Measurements from ENCODE around the gene DAAM1.

GRCh38 chr14:59204305-59204704, 15.8 kb downstream of the DAAM1 start:
- TF ChIP-seq CTCF (conservative IDR thresholded peaks at IDR 0.05; ENCODE audit: low read length) (no peak), EZH2phosphoT487 (IDR thresholded peaks at IDR 0.05; ENCODE audit: borderline replicate concordance) (no peak)
